Measurements from ENCODE around the gene PTPA. TPM values are rescaled to one million over a fixed set of nuclear protein-coding genes. Genes with fewer than 3 reads are reported as not detected.

The PTPA gene
- total and polyA plus RNA-seq, 2 donors (not counting 3 experiments of a cell fraction or from before 2014, with no cell fraction given): 97.7 to 121 TPM

DNA sequence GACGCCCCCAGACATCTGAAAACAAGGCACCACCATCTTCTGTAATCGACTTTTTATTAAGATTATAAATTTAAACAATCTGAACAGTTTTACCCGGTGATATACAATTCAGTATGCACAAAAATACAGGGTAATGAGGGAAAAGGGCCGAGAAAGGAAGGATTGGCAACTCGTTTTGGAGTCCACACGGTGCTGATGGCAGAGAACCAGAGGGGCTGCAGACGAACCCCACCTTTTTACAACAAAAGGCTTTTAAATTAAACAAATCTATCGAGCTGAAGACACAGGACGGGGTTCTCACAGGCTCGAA is 64.3 kb downstream of the PTPA start:
- Histone ChIP-seq H2AFZ (ENCODE audit: low read depth, low read length) (no peak overlapping the region), H3K9me3 (replicated peaks; ENCODE audit: control insufficient read depth, insufficient read depth, low read length) (no peaks in the 10 kb centered on the region), H3K9ac (replicated peaks; ENCODE audit: extremely low read depth, insufficient read depth, low read length) (peak overlapping the region; percentile 58), H3K4me3 (replicated peaks in 1 of 3; ENCODE audit: insufficient read depth in 1 of 3, low read depth in 1 of 3, low read length in 3 of 3) (peak overlapping the region; percentile 74 to 81 (median 79)), H3K27me3 (ENCODE audit: control insufficient read depth in 2 of 2, insufficient read depth in 2 of 2, low read length in 2 of 2) (no peaks in the 10 kb centered on the region), H4K20me1 (replicated peaks; ENCODE audit: control insufficient read depth, extremely low read depth, insufficient read depth, low read length) (no peaks in the 10 kb centered on the region), H3K4me1 (ENCODE audit: control insufficient read depth, extremely low read depth, insufficient read depth, low read length) (peaks cover 23% of the 10 kb centered on the region), H3K79me2 (ENCODE audit: control insufficient read depth, insufficient read depth, low read length) (peaks cover 13% of the 10 kb centered on the region), H3K9me1 (replicated peaks; ENCODE audit: control insufficient read depth, extremely low read depth, insufficient read depth, low read length) (no peaks in the 10 kb centered on the region), H3K4me2 (ENCODE audit: insufficient read depth, low read length) (peak overlapping the region; percentile 68), H3K36me3 (ENCODE audit: control insufficient read depth in 2 of 2, extremely low read depth in 1 of 2, insufficient read depth in 2 of 2, low read length in 2 of 2) (no peaks in the 10 kb centered on the region), H3K27ac (ENCODE audit: insufficient read depth, low read depth, low read length) (peak overlapping the region; percentile 91)
- BruUV-seq (replicated peaks): no TSS peak
- DNase-seq (ENCODE audit: low read depth, low spot score) (no peak), FAIRE-seq (no peak)
- ChIA-PET POLR2A (interaction anchor here (0.5 to 5.6 kb wide), 4 partner anchors 24 to 292 kb away, joined by 3 to 39 read pairs (median 12); no protein-coding TSS in a partner anchor), CTCF (interaction anchor here (1.1 to 9.3 kb wide), 12 partner anchors 8 to 448 kb away, joined by 3 to 287 read pairs (median 15); partner anchors contain the start of gene C9orf50)
- dilution Hi-C loops (cut with MboI; ENCODE audit: extremely low pct_ligation_motif_present, low sequenced_read_pairs) (no loop called here), intact Hi-C loops (cut with micrococcal nuclease) (loop anchor here (1.0 to 5.0 kb wide), 6 partner anchors 32 to 449 kb away; no protein-coding TSS in a partner anchor)
- TF ChIP-seq FOS (IDR thresholded peaks at IDR 0.05; ENCODE audit: borderline replicate concordance, insufficient read depth, low read length) (no peak), POLR2AphosphoS5 (IDR thresholded peaks at IDR 0.05; ENCODE audit: insufficient read depth, low read depth, low read length) (no peak), POLR2A (IDR thresholded peaks at IDR 0.05; ENCODE audit: low read depth, low read length) (no peak), GATA2 (IDR thresholded peaks at IDR 0.05; ENCODE audit: insufficient read depth, insufficient read length, low read depth, low read length) (no peak), EZH2 (IDR thresholded peaks at IDR 0.05; ENCODE audit: borderline replicate concordance, low read depth, low read length, severe bottlenecking) (no peak), JUN (IDR thresholded peaks at IDR 0.05; ENCODE audit: borderline replicate concordance, insufficient read depth, insufficient read length, low read depth) (no peak), MYC (IDR thresholded peaks at IDR 0.05; ENCODE audit: low read depth, low read length) (no peak)
- TF ChIP-seq, protein P1, sequence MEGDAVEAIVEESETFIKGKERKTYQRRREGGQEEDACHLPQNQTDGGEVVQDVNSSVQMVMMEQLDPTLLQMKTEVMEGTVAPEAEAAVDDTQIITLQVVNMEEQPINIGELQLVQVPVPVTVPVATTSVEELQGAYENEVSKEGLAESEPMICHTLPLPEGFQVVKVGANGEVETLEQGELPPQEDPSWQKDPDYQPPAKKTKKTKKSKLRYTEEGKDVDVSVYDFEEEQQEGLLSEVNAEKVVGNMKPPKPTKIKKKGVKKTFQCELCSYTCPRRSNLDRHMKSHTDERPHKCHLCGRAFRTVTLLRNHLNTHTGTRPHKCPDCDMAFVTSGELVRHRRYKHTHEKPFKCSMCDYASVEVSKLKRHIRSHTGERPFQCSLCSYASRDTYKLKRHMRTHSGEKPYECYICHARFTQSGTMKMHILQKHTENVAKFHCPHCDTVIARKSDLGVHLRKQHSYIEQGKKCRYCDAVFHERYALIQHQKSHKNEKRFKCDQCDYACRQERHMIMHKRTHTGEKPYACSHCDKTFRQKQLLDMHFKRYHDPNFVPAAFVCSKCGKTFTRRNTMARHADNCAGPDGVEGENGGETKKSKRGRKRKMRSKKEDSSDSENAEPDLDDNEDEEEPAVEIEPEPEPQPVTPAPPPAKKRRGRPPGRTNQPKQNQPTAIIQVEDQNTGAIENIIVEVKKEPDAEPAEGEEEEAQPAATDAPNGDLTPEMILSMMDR (IDR thresholded peaks at IDR 0.05; ENCODE audit: extremely low read depth in 1 of 2, insufficient read depth in 1 of 2, low read depth in 1 of 2, low read length in 2 of 2): no peak
- TF ChIP-seq, protein P2, sequence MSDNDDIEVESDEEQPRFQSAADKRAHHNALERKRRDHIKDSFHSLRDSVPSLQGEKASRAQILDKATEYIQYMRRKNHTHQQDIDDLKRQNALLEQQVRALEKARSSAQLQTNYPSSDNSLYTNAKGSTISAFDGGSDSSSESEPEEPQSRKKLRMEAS (IDR thresholded peaks at IDR 0.05; ENCODE audit: insufficient read depth, insufficient read length): no peak

Data from endothelial cell of umbilical vein (primary cell).